GM12864 (cell line): ENCODE results near the gene B4GALNT4.
"Not testable (repeated sequence)": the region's sequence is repeated elsewhere in the genome, so short reads cannot be mapped to it uniquely, and the experiment has no call there.

ENCODE experiments used
- DNase-seq: peaks from one replicate; pipeline ENCODE4 v3.0.0-alpha.2; 2011; ENCODE audit warnings: low read depth
- H3K4me3 ChIP-seq: 2 replicates; pipeline ENCODE4 v1.5.1; 2011; ENCODE audit warnings: mild to moderate bottlenecking, low read depth, low read length, control low read depth
- TF ChIP-seq, protein P1 (sequence below): IDR thresholded peaks from 2 replicates; pipeline ENCODE4 v1.5.1; 2011; ENCODE audit warnings: low read depth, mild to moderate bottlenecking, moderate library complexity, low read length, control low read depth, inconsistent platforms; ENCODE audit errors: missing control alignments

The B4GALNT4 gene

DNA sequence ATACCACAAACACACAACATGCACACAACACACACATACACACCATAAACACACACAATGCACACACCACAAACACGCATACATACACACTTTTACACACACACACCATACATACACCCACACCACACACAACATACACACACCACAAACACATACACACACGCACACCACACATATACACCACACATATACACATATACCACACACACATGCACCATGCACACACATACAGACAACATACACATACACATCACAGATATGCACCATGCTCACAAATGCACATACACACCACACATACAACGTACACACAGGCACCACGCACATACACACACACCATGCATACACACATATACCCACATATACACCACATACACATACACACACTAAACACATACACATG lies 11.7 kb upstream of the B4GALNT4 start:
- no peak overlapping the region for H3K4me3 ChIP-seq
- DNase-seq: no peak
- TF ChIP-seq, protein P1, sequence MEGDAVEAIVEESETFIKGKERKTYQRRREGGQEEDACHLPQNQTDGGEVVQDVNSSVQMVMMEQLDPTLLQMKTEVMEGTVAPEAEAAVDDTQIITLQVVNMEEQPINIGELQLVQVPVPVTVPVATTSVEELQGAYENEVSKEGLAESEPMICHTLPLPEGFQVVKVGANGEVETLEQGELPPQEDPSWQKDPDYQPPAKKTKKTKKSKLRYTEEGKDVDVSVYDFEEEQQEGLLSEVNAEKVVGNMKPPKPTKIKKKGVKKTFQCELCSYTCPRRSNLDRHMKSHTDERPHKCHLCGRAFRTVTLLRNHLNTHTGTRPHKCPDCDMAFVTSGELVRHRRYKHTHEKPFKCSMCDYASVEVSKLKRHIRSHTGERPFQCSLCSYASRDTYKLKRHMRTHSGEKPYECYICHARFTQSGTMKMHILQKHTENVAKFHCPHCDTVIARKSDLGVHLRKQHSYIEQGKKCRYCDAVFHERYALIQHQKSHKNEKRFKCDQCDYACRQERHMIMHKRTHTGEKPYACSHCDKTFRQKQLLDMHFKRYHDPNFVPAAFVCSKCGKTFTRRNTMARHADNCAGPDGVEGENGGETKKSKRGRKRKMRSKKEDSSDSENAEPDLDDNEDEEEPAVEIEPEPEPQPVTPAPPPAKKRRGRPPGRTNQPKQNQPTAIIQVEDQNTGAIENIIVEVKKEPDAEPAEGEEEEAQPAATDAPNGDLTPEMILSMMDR: no peak

DNA sequence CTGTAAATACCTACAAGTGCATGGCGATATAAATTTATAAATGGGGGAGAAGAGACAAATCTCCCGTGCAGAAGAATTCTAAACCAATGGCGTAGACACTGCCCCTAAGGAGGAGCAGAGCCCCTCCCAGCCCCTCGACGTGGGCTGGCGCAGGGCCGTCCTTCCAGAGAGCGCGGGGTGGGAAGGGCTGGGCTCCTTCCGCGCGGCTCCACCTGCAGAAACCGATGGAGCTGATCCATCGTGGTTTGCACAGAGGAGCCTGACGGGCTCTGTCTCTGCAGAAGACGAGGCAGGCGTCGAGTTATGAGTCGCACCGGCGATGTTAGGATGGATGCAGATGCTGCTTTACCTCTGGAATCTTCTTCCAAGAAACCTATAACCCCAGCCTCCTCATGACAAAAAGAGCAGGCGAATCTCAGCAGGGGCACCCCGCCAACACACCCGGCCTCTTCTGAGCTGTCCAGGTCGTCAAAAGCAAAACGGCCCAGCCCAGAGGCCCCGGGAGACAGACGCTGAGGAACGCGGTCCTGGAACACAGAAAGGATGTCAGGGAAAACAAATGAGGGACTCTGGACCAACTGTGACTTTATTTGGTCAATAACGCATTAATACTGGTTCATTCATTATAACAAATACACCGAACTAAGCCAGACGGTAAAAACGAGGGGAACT lies 11.0 kb upstream of the B4GALNT4 start:
- H3K4me3 ChIP-seq: no peak overlapping the region
- TF ChIP-seq, protein P1: no peak
- no peak for DNase-seq

DNA sequence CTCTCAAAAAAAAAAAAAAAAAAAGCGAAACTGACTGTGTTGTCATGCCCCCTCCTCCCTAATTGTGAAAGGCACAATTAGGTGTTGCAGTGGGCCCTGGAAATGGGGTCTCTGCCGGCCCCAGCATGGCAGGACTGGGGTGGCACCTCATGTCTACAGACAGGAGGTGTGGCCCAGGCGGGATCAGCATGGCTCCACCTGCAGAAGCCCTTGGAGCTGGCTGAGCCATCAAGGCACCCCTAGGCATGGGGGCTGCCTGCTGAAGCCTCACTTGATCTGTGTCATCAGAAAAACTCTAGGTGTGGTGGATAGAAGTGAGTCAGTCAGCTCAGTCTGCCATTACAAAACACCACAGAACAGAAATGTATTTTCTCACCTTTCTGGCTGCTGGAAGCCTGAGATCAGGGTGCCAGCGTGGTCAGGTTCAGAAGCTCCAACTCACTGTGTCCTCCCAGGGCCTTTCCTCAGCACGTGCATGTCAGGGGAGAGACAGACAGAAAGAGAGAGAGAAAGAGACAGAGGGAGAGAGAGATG lies 10.1 kb upstream of the B4GALNT4 start:
- H3K4me3 ChIP-seq: no peak overlapping the region

GRCh38 chr11:360326-361280 lies 8.7 kb upstream of the B4GALNT4 start:
- no peak for DNase-seq
- TF ChIP-seq, protein P1: no peak
- no peak overlapping the region for H3K4me3 ChIP-seq

More for the DNA sequence above, 10.1 kb upstream of the B4GALNT4 start:
- TF ChIP-seq, protein P1: no peak
- no peak for DNase-seq

DNA sequence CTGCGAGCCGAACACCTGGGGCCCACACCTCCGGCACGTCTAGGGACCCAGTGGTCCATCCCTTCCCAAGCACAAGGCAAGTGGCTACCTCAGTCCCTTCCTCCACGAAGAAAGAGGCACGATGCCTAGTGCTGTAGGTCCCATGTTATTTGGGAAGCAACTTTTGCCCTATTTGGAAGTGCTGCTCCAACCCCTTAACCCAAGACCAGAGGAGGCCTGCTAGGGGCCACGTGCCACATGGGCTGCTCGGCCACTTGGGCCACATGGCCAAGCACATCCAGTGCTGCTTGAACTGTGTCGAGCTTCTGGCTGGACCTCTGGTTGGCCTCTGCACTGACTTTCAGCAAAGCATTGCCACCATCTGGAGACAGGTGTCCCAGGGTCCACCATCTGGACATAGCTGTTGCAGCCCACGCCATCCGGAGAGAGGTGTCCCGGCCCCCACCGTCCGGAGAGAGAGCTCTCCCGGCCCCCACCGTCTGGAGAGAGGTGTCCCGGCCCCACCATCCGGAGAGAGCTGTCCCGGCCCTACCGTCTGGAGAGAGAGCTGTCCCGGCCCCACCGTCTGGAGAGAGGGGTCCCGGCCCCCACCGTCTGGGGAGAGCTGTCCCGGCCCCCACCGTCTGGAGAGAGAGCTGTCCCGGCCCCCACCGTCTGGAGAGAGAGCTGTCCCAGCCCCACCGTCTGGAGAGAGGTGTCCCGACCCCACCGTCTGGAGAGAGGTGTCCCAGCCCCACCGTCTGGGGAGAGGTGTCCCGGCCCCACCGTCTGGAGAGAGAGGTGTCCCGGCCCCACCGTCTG lies 6.5 kb upstream of the B4GALNT4 start:
- no peak overlapping the region for H3K4me3 ChIP-seq
- DNase-seq: no peak
- TF ChIP-seq, protein P1: no peak

- DNase-seq: not testable (repeated sequence)
Measured at GRCh38 chr11:363443-363805, 5.9 kb upstream of the B4GALNT4 start.

More at GRCh38 chr11:363443-363805, 5.9 kb upstream of the B4GALNT4 start:
- H3K4me3 ChIP-seq: not testable (repeated sequence)
